ENCODE measurements around the gene NAV1.

The NAV1 gene

DNA sequence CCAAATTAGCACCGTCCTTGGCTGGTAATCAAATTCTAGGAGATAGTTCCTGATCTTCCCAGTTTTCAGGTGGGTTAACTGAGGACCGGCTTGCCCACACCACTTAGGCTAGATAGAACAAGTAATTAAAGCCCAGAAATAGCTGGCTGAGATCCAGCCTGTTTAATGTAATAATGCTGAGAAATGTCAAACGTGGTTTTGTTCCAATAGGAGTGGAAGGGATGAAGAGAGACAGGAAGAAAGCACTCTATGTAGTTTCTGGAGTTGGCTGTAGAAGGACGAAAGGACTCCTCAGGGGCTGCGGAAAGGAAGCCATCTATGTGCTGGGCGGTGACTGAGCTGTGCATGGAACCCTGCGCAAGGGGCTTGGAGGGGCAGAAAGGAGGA lies 18.6 kb downstream of the NAV1 start:
- H3K36me3 ChIP-seq, result peaks cover 0 to 37% (median 4%) of the 10 kb centered on the region in 11 experiments; a peak in 8 of 22 replicates
- H3K4me1 ChIP-seq, result peaks cover 88 to 99% (median 93%) of the 10 kb centered on the region in 10 experiments
- peaks cover 0 to 99% (median 88%) of the 10 kb centered on the region in 11 experiments; a peak in 18 of 22 replicates for H4K20me1 ChIP-seq
- no peaks in the 10 kb centered on the region for H3K9me3 ChIP-seq (replicated peaks in 1 of 11)
- no peak overlapping the region for H3K4me3 ChIP-seq
- H3K27me3 ChIP-seq, result no peaks in the 10 kb centered on the region
- H3K4me2 ChIP-seq, result peak overlapping the region; percentile 67 to 89 (median 80); a peak in 21 of 22 replicates
- H3K27ac ChIP-seq, result peak overlapping the region in 9 of 11 experiments; percentile 13 to 79 (median 51); a peak in 13 of 22 replicates
- TF ChIP-seq Cebpa-rat (IDR thresholded peaks at IDR 0.05), result no peak
- H3K9ac ChIP-seq, result peak overlapping the region in 7 of 11 experiments; percentile 0 to 47 (median 24); a peak in 8 of 22 replicates

DNA sequence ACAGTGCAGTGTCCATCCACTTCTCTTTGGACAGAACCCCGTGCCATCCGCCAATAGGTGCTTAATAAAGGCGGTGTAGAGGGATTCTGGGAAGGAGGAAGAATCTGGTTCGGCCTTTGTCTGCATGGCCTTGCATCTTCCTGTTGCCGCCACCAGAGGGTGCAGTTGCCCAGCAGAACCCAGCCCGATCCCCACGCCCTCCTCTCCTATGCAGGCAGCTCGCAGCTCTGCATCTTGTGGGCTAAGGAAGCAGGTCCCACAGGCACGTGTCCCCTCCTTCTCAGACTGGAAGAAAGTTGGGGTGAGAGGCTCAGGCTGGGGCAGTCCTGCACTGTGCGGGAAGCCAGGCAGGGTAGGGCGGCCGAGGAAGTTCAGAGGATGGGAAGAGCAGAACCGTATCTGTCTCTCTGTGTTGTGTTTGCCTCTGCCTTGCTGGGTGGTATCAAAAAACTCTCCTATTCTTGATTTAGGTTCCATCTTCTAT lies 20.8 kb downstream of the NAV1 start:
- H3K27ac ChIP-seq, result peak overlapping the region in 9 of 11 experiments; percentile 12 to 64 (median 30); a peak in 10 of 22 replicates

DNA sequence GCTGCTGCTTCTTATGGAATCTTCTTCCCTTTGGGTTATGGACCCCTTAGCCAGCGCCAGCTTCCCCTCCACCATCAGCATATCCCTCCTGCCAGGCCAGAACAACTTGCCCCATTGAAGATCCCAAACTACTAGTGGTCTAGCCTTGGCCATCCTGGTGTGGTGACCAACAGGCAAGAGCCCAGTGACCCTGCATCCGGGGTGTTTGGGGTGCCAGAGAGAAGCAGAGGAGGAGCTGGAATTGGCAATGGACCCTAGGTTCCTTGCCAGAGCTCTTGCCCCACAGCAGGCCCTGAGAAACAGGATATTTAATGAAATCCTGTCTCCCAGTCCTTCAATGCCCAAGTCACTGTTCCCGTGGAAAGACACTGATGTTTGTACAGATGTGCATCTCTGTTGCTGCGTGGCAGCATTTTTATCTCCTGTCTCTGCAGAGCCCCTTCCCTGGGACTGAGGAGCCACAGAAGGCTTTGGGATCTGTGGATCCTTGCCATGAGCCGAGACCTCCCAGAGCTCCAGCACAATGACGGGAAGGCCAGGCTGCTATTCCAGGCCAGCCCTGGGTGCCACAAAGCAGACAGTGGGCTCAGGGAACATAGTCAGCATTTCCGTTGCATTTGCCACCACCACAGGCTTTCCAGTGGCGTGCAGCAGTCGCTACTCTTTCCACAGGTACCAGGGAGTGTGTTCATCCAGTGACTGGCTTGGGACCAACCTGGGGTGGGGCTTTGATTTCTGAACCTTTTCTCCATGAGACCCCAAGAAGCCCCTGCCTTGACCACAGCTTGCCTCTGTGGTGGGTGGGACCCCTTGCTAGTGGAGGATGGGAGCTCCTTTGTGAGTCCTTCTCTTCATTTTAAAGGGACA lies 21.6 kb downstream of the NAV1 start:
- H4K20me1 ChIP-seq, result peaks cover 0 to 100% (median 96%) of the 10 kb centered on the region in 11 experiments; a peak in 18 of 22 replicates
- H3K4me2 ChIP-seq, result peak overlapping the region; percentile 35 to 85 (median 75); a peak in 21 of 22 replicates
- H3K4me3 ChIP-seq, result peak overlapping the region in 3 of 10 experiments; percentile 6 to 13 (median 6); a peak in 1 of 20 replicates
- no peaks in the 10 kb centered on the region for H3K9me3 ChIP-seq (replicated peaks in 1 of 11)
- no peaks in the 10 kb centered on the region for H3K27me3 ChIP-seq
- peaks cover 65 to 95% (median 81%) of the 10 kb centered on the region in 10 experiments for H3K4me1 ChIP-seq
- peak overlapping the region in 7 of 11 experiments; percentile 0 to 59 (median 9); a peak in 6 of 22 replicates for H3K9ac ChIP-seq
- peak overlapping the region in 8 of 11 experiments; percentile 10 to 64 (median 36); a peak in 13 of 22 replicates for H3K27ac ChIP-seq
- H3K36me3 ChIP-seq, result peaks cover 0 to 57% (median 30%) of the 10 kb centered on the region in 11 experiments; a peak in 18 of 22 replicates
- TF ChIP-seq Cebpa-rat (IDR thresholded peaks at IDR 0.05), result no peak

More for the DNA sequence above, 20.8 kb downstream of the NAV1 start:
- TF ChIP-seq Cebpa-rat (IDR thresholded peaks at IDR 0.05), result no peak
- Histone ChIP-seq H3K36me3 (peaks cover 0 to 50% (median 22%) of the 10 kb centered on the region in 11 experiments; a peak in 18 of 22 replicates), H3K4me1 (peaks cover 72 to 95% (median 83%) of the 10 kb centered on the region in 10 experiments), H4K20me1 (peaks cover 0 to 100% (median 90%) of the 10 kb centered on the region in 11 experiments; a peak in 18 of 22 replicates), H3K9me3 (replicated peaks in 1 of 11) (no peaks in the 10 kb centered on the region), H3K4me3 (no peak overlapping the region), H3K9ac (peak overlapping the region in 9 of 11 experiments; percentile 12 to 59 (median 33); a peak in 12 of 22 replicates), H3K27me3 (no peaks in the 10 kb centered on the region), H3K4me2 (peak overlapping the region; percentile 35 to 85 (median 75))

DNA sequence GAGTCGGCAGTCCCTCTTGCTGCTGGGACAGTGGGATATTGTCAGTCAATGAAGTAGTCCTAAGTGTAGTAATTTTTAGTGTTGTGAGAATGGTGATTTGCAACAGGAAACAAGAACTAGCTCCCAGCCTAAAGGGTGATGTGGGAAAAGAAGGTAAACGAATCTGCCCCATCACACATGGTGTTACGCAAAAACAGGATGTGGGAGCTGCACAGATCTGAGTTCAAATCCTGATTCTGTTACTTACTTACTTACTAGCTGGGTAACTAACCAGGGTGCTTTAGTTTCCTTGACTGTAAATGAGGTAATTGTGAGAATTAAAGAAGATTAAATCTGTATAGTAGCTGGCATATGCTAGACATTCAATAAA lies 22.3 kb downstream of the NAV1 start:
- Histone ChIP-seq H3K9ac (peak overlapping the region in 5 of 11 experiments; percentile 0 to 45 (median 8); a peak in 2 of 22 replicates), H3K4me3 (peak overlapping the region in 3 of 10 experiments; percentile 6 to 13 (median 6); a peak in 1 of 20 replicates), H3K4me2 (peak overlapping the region; percentile 35 to 85 (median 75); a peak in 21 of 22 replicates), H4K20me1 (peaks cover 0 to 100% (median 97%) of the 10 kb centered on the region in 11 experiments; a peak in 19 of 22 replicates), H3K4me1 (peaks cover 65 to 95% (median 81%) of the 10 kb centered on the region in 10 experiments), H3K36me3 (peaks cover 0 to 63% (median 33%) of the 10 kb centered on the region in 11 experiments; a peak in 18 of 22 replicates), H3K27me3 (no peaks in the 10 kb centered on the region), H3K9me3 (replicated peaks in 1 of 11) (no peaks in the 10 kb centered on the region), H3K27ac (peak overlapping the region in 8 of 11 experiments; percentile 3 to 64 (median 42); a peak in 11 of 22 replicates)
- no peak for TF ChIP-seq Cebpa-rat (IDR thresholded peaks at IDR 0.05)

DNA sequence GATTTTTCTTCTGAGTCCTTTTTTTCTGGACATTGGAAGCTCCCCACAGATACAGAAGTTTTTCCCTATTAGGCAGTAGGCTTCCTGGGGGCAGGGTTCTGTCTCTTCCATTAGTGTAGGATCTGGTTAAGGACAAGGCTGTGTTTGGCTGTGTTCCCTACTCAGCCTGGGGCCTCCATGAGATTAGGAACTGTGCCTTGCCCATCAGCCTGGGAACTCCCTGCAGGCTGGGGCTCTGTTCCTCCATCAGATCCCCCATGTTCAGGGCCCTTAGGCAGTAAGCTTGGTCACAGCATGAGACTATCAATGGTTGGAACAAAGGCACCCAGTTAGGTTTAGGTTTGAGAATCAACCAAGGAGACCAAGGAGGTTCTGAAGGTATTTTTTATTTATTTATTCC lies 22.7 kb downstream of the NAV1 start:
- H3K27me3 ChIP-seq, result no peaks in the 10 kb centered on the region
- no peak overlapping the region for H3K4me3 ChIP-seq
- H3K36me3 ChIP-seq, result peaks cover 0 to 67% (median 33%) of the 10 kb centered on the region in 11 experiments; a peak in 18 of 22 replicates
- peak overlapping the region in 1 of 11 experiments; percentile 34; a peak in 1 of 22 replicates for H3K9ac ChIP-seq
- H3K9me3 ChIP-seq (replicated peaks in 1 of 11), result no peaks in the 10 kb centered on the region
- peak overlapping the region in 8 of 11 experiments; percentile 0 to 64 (median 40); a peak in 12 of 22 replicates for H3K27ac ChIP-seq
- H4K20me1 ChIP-seq, result peaks cover 0 to 100% (median 97%) of the 10 kb centered on the region in 11 experiments; a peak in 19 of 22 replicates
- peak overlapping the region; percentile 35 to 85 (median 75); a peak in 20 of 22 replicates for H3K4me2 ChIP-seq
- H3K4me1 ChIP-seq, result peaks cover 65 to 95% (median 81%) of the 10 kb centered on the region in 10 experiments
- no peak for TF ChIP-seq Cebpa-rat (IDR thresholded peaks at IDR 0.05)

DNA sequence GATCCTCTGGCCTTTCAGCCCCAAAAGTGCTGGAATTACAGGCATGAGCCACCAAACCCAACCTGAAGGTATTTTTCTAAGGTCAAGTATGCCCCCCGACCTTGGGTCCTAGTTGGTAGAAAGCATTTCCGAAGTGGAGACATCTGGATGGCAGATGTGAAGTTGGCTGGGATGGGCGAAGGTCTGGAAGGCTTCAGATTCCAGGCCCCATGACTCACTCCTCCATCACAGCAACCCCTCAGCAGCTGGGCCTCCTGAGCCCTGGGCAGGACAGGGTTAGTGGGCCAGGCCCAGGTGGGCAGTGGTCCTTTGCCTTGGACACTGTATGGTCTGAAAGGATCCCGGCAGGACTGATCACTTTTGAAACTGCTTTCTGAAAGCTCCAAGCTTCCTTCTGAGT lies 23.3 kb downstream of the NAV1 start:
- H3K27me3 ChIP-seq, result no peaks in the 10 kb centered on the region
- H3K4me1 ChIP-seq, result peaks cover 65 to 95% (median 81%) of the 10 kb centered on the region in 10 experiments
- peak overlapping the region in 3 of 11 experiments; percentile 15 to 40 (median 38); a peak in 2 of 22 replicates for H3K9ac ChIP-seq
- H3K36me3 ChIP-seq, result peaks cover 0 to 71% (median 34%) of the 10 kb centered on the region in 11 experiments; a peak in 18 of 22 replicates
- peaks cover 0 to 100% (median 95%) of the 10 kb centered on the region in 11 experiments; a peak in 19 of 22 replicates for H4K20me1 ChIP-seq
- TF ChIP-seq Cebpa-rat (IDR thresholded peaks at IDR 0.05), result no peak
- H3K4me2 ChIP-seq, result peak overlapping the region in 7 of 11 experiments; percentile 5 to 85 (median 67); a peak in 7 of 22 replicates
- H3K9me3 ChIP-seq (replicated peaks in 1 of 11), result no peaks in the 10 kb centered on the region
- peak overlapping the region in 7 of 11 experiments; percentile 5 to 64 (median 19); a peak in 8 of 22 replicates for H3K27ac ChIP-seq
- no peak overlapping the region for H3K4me3 ChIP-seq

DNA sequence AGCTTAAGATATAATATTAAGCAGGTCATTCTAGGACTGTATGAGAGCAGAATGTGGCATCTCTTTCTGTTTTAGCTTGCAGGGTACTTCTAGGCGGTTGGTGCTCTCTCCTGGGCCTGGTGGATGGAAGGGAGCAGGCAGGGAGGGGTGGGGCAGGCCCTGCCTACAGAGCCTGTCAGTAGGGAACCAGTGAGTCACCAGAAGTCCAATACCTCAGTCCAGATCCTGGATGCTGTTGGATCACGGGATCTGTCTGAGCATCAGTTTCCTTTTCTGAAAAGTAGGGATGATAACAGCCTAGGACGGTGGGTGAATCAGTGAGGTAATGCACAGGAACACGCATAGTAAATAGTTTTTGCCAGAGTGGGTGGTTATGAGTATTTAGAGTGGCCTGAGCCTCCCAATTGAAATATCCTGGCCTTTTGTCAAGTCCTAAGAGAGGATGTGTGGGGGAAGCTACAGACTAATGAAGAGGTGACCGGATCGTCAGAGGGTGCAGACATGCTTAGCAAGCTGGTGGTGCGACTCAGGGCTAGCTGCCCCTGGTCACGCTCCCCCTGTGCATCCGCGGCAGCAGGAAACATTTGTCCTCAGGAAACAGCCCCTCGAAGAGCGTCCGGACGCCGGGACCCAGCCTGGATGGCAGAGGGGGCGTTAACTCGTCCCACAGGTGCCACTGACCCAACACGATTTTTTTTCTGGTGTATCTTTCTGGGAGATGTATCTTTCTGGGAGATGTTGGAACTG lies 23.9 kb downstream of the NAV1 start:
- Histone ChIP-seq H3K4me2 (peak overlapping the region in 4 of 11 experiments; percentile 5 to 85 (median 13); a peak in 3 of 22 replicates), H3K4me1 (peaks cover 65 to 95% (median 81%) of the 10 kb centered on the region in 10 experiments), H3K36me3 (peaks cover 0 to 76% (median 37%) of the 10 kb centered on the region in 11 experiments; a peak in 18 of 22 replicates), H3K4me3 (no peak overlapping the region), H3K27me3 (no peaks in the 10 kb centered on the region), H3K9me3 (replicated peaks in 1 of 11) (no peaks in the 10 kb centered on the region), H3K9ac (peak overlapping the region in 3 of 11 experiments; percentile 15 to 40 (median 38); a peak in 4 of 22 replicates), H4K20me1 (peaks cover 0 to 100% (median 95%) of the 10 kb centered on the region in 11 experiments; a peak in 19 of 22 replicates), H3K27ac (peak overlapping the region in 6 of 11 experiments; percentile 5 to 64 (median 23); a peak in 4 of 22 replicates)
- TF ChIP-seq Cebpa-rat (IDR thresholded peaks at IDR 0.05), result no peak

Measured in BLaER1 treated with 17β-estradiol and CSF1 and Interleukin-3, amounts not matched to agents 10 nM and 100 nM (cell line).